HepG2 (cell line): ENCODE measurements around the gene FAAP100. TPM values are rescaled to one million over a fixed set of nuclear protein-coding genes. Genes with fewer than 3 reads are reported as not detected.
A peak's percentile ranks its signal among the peaks of the same experiment; 100 is the strongest.

Experiments
- BCL3 ChIP-seq: sonication (generic); formaldehyde crosslinking; IDR thresholded peaks from 2 replicates; pipeline ENCODE4 v1.5.1; 2020; ENCODE audit warnings: mild to moderate bottlenecking, missing genetic modification reagents, moderate library complexity
- CBFB ChIP-seq: sonication (generic); formaldehyde crosslinking; IDR thresholded peaks from 2 replicates; pipeline ENCODE4 v1.4.0; 2020; ENCODE audit warnings: missing genetic modification reagents
- CREM ChIP-seq, 2 experiments: sonication (generic) in 1 of 2; formaldehyde crosslinking in 1 of 2; IDR thresholded peaks; 2 replicates each; pipeline versions ENCODE4 v1.4.0 to v1.6.1; 2016 to 2020; ENCODE audit warnings: antibody characterized with exemption in 1 of 2, mild to moderate bottlenecking in 1 of 2, missing genetic modification reagents in 1 of 2
- DNMT3B ChIP-seq: conservative IDR thresholded peaks from 2 replicates; pipeline ENCODE4 v1.6.1; 2016; ENCODE audit warnings: missing biosample characterization, control low read depth
- HNRNPLL ChIP-seq: fragments of 200-400 bp; formaldehyde crosslinking; IDR thresholded peaks from 2 replicates; pipeline ENCODE4 v1.6.1; 2017; ENCODE audit warnings: mild to moderate bottlenecking, low read depth, low read length; ENCODE audit not compliant: poor library complexity, severe bottlenecking
- IKZF4 ChIP-seq: sonication (generic); formaldehyde crosslinking; IDR thresholded peaks from 2 replicates; pipeline ENCODE4 v1.5.1; 2020; ENCODE audit warnings: borderline replicate concordance, mild to moderate bottlenecking, low read depth, missing genetic modification reagents; ENCODE audit errors: not compliant biosample characterization
- MYC ChIP-seq: sonication (generic); formaldehyde crosslinking; IDR thresholded peaks from 2 replicates; pipeline ENCODE4 v1.9.0; 2021; ENCODE audit warnings: missing genetic modification reagents, borderline replicate concordance
- NFATC3 ChIP-seq: sonication (generic); formaldehyde crosslinking; IDR thresholded peaks from 2 replicates; pipeline ENCODE4 v1.5.1; 2020; ENCODE audit warnings: mild to moderate bottlenecking, missing genetic modification reagents
- NFE2 ChIP-seq: sonication (generic); formaldehyde crosslinking; IDR thresholded peaks from 2 replicates; pipeline ENCODE4 v1.4.0; 2020; ENCODE audit warnings: missing genetic modification reagents
- NONO ChIP-seq, 2 experiments: fragments of 450-650 bp in 1 of 2; sonication (generic) in 1 of 2; formaldehyde crosslinking in 1 of 2; IDR thresholded peaks in 1 of 2; conservative IDR thresholded peaks in 1 of 2; 2 replicates each; pipeline versions ENCODE4 v1.6.1 to v1.8.0; 2017 to 2022; ENCODE audit warnings: mild to moderate bottlenecking in 1 of 2, missing genetic modification reagents in 1 of 2, moderate library complexity in 1 of 2
- PAXIP1 ChIP-seq: sonication (generic); formaldehyde crosslinking; conservative IDR thresholded peaks from 2 replicates; pipeline ENCODE4 v1.4.0; 2020; ENCODE audit warnings: mild to moderate bottlenecking, missing genetic modification reagents, moderate library complexity
- PTBP1 ChIP-seq: fragments of 200-400 bp; formaldehyde crosslinking; IDR thresholded peaks from 2 replicates; pipeline ENCODE4 v1.6.1; 2018; ENCODE audit warnings: low read length, low read depth; ENCODE audit not compliant: poor library complexity, severe bottlenecking
- RXRA ChIP-seq: sonication (generic); formaldehyde crosslinking; IDR thresholded peaks from 2 replicates; pipeline ENCODE4 v1.5.1; 2020; ENCODE audit warnings: missing genetic modification reagents
- SETDB1 ChIP-seq: sonication (generic); formaldehyde crosslinking; IDR thresholded peaks from 2 replicates; pipeline ENCODE4 v1.5.1; 2020; ENCODE audit warnings: missing genetic modification reagents, mild to moderate bottlenecking, borderline replicate concordance
- SIX1 ChIP-seq: sonication (generic); formaldehyde crosslinking; IDR thresholded peaks from 2 replicates; pipeline ENCODE4 v1.4.0; 2020; ENCODE audit warnings: missing genetic modification reagents, borderline replicate concordance
- THAP11 ChIP-seq: IDR thresholded peaks from 2 replicates; pipeline ENCODE4 v1.6.1; 2016; ENCODE audit warnings: missing biosample characterization, missing genetic modification reagents
- ZGPAT ChIP-seq: IDR thresholded peaks from 2 replicates; pipeline ENCODE4 v1.6.1; 2016; ENCODE audit warnings: mild to moderate bottlenecking
- ZNF564 ChIP-seq: sonication (generic); formaldehyde crosslinking; IDR thresholded peaks from 2 replicates; pipeline ENCODE4 v1.8.1; 2023; ENCODE audit warnings: mild to moderate bottlenecking, missing genetic modification reagents
- ZNF567 ChIP-seq: sonication (generic); formaldehyde crosslinking; IDR thresholded peaks from 2 replicates; pipeline ENCODE4 v1.8.1; 2023; ENCODE audit warnings: mild to moderate bottlenecking, missing genetic modification reagents, borderline replicate concordance
- ZNF672 ChIP-seq: sonication (generic); formaldehyde crosslinking; IDR thresholded peaks from 2 replicates; pipeline ENCODE4 v1.8.1; 2022; ENCODE audit warnings: missing genetic modification reagents
- ZNF800 ChIP-seq: sonication (generic); formaldehyde crosslinking; IDR thresholded peaks from 2 replicates; pipeline ENCODE4 v1.4.0; 2020; ENCODE audit warnings: missing genetic modification reagents
- ZSCAN30 ChIP-seq: sonication (generic); formaldehyde crosslinking; IDR thresholded peaks from 2 replicates; pipeline ENCODE4 v1.5.0; 2020; ENCODE audit warnings: mild to moderate bottlenecking, missing genetic modification reagents
- polyA plus RNA-seq, 8 experiments: library from polyadenylated mRNA; depleted of rRNA in 3 of 8; stranded (reverse) in 7 of 8; unstranded in 1 of 8; fragments of >200 nt; fragmentation: Illumina TruSeq in 4 of 8; extraction: Trizol in 4 of 8; gene quantifications; 2 replicates each; pipeline versions ENCODE4 v1.2.1 to v1.2.3, GENCODE V29; 2011 to 2016; ENCODE audit warnings: low read depth in 4 of 8, missing spikeins in 1 of 8, mixed read lengths in 1 of 8; ENCODE audit not compliant: insufficient read depth in 1 of 8
- total RNA-seq, 5 experiments: library from RNA; depleted of rRNA; stranded (reverse); fragments of >200 nt; fragmentation: Illumina TruSeq; extraction: Trizol; gene quantifications; 2 replicates each; pipeline ENCODE4 v1.2.3, GENCODE V29; 2016; ENCODE audit warnings: low read depth in 1 of 5

The FAAP100 gene
- total and polyA plus RNA-seq, 2 of the 13 experiments (the other 11 are each of a cell fraction or from before 2014, with no cell fraction given) = 7.6 to 20.8 TPM

GRCh38 chr17:81576621-81577277 lies 24.6 kb upstream of the FAAP100 start (continued):
- no peak for TF ChIP-seq ZNF800 (CRISPR knock-in tag)
- no peak for TF ChIP-seq ZNF567 (CRISPR knock-in tag)
- TF ChIP-seq CREM (IDR thresholded peaks at IDR 0.05) = 0 out of 2 replicates have a peak, but pooled peaks have one; percentile 32
- TF ChIP-seq CREM (CRISPR knock-in tag; IDR thresholded peaks at IDR 0.05) = no peak
- no peak for TF ChIP-seq MYC (CRISPR knock-in tag)
- TF ChIP-seq ZGPAT (CRISPR knock-in tag) = peak; percentile 25; the same call in 1 of the 2 replicates
- TF ChIP-seq ZNF564 = no peak
- TF ChIP-seq SETDB1 (CRISPR knock-in tag) = no peak
- no peak for TF ChIP-seq NONO (IDR thresholded peaks at IDR 0.05)
- TF ChIP-seq NONO (CRISPR knock-in tag; conservative IDR thresholded peaks at IDR 0.05) = no peak; the same call in 1 of the 2 replicates
- TF ChIP-seq THAP11 (CRISPR knock-in tag) = peak; percentile 39
- no peak for TF ChIP-seq HNRNPLL
- no peak for TF ChIP-seq ZNF672
- peak; percentile 33 for TF ChIP-seq RXRA (CRISPR knock-in tag)
- TF ChIP-seq DNMT3B (CRISPR knock-in tag) = no peak
- no peak for TF ChIP-seq BCL3 (CRISPR knock-in tag)
- TF ChIP-seq IKZF4 (CRISPR knock-in tag) = no peak
- TF ChIP-seq NFATC3 (CRISPR knock-in tag) = no peak
- no peak for TF ChIP-seq PTBP1
- TF ChIP-seq PAXIP1 (CRISPR knock-in tag) = peak; percentile 56; the same call in 1 of the 2 replicates
- no peak for TF ChIP-seq SIX1
- no peak for TF ChIP-seq NFE2
- no peak for TF ChIP-seq ZSCAN30 (CRISPR knock-in tag)
- TF ChIP-seq CBFB (CRISPR knock-in tag) = no peak
